Sigmoid colon (tissue), 7 donors: Measurements from ENCODE around the gene GLP1R. TPM values are rescaled to one million over a fixed set of nuclear protein-coding genes. Genes with fewer than 3 reads are reported as not detected.
A peak's percentile ranks its signal among the peaks of the same experiment; 100 is the strongest.

Experiments
- DNase-seq: peaks from one replicate; pipeline ENCODE4 v3.0.0-alpha.2; 2019
- H3K27ac ChIP-seq, 4 donors: fragments of 200-600 bp; sonication (generic); one replicate each; pipeline ENCODE4 v1.5.1; 2016 to 2019; ENCODE audit warnings: mild to moderate bottlenecking in 1 of 4
- H3K27me3 ChIP-seq, 3 donors: fragments of 200-600 bp; sonication (generic); one replicate each; pipeline ENCODE4 v1.5.1; 2019; ENCODE audit warnings: mild to moderate bottlenecking in 1 of 3
- H3K36me3 ChIP-seq, 4 donors: fragments of 200-600 bp; sonication (generic); one replicate each; pipeline ENCODE4 v1.5.1; 2016 to 2019
- H3K4me1 ChIP-seq, 4 donors: fragments of 200-600 bp; sonication (generic); one replicate each; pipeline ENCODE4 v1.5.1; 2017 to 2019
- H3K4me3 ChIP-seq, 4 donors: fragments of 200-600 bp; sonication (generic); one replicate each; pipeline ENCODE4 v1.5.1; 2017 to 2019; ENCODE audit warnings: mild to moderate bottlenecking in 2 of 4, moderate library complexity in 1 of 4
- H3K9me3 ChIP-seq, 4 donors: fragments of 200-600 bp in 3 of 4; sonication (generic) in 3 of 4; one replicate each; pipeline versions ENCODE4 v1.5.1 to v1.6.1; 2013 to 2019
- EP300 ChIP-seq, 4 donors: sonication (generic); formaldehyde crosslinking; IDR thresholded peaks; one replicate each; pipeline ENCODE4 v1.6.1; 2017; ENCODE audit warnings: antibody characterized with exemption in 4 of 4
- POLR2A ChIP-seq, 2 donors: fragments of 450-650 bp; IDR thresholded peaks; one replicate each; pipeline ENCODE4 v1.6.1; 2016; ENCODE audit warnings: antibody characterized with exemption in 2 of 2, mild to moderate bottlenecking in 2 of 2, moderate library complexity in 2 of 2
- POLR2AphosphoS5 ChIP-seq, 4 donors: sonication (generic); formaldehyde crosslinking; IDR thresholded peaks; one replicate each; pipeline ENCODE4 v1.6.1; 2017; ENCODE audit warnings: antibody characterized with exemption in 4 of 4
- WGBS, 2 donors: extraction: QIAGEN DNeasy Blood & Tissue Kit; methylation state at CpG; one replicate each; pipeline ENCODE4 v1.1.7; 2013; 5-methylcytosine and 5-hydroxymethylcytosine counted together
- intact Hi-C: fragments of 100-400 bp; cut with DNase I; formaldehyde crosslinking; loops from one replicate; pipeline ENCODE4 v1.15.1; 2023
- polyA plus RNA-seq, 3 donors: library from polyadenylated mRNA; stranded (reverse); fragments of 200-250 nt; gene quantifications; one replicate each; pipeline ENCODE4 v1.2.3, GENCODE V29; 2013
- total RNA-seq, 4 donors: library from RNA; depleted of rRNA; stranded (reverse); fragments of >200 nt; gene quantifications; one replicate each; pipeline ENCODE4 v1.1.0, GENCODE V29; 2016
- TF ChIP-seq, protein P1 (sequence below), 4 experiments: fragments of 450-650 bp in 3 of 4; fragments of 200-600 bp in 1 of 4; IDR thresholded peaks; one replicate each; pipeline ENCODE4 v1.5.1; 2016 to 2019; ENCODE audit warnings: antibody characterized with exemption in 4 of 4, mild to moderate bottlenecking in 3 of 4, moderate library complexity in 2 of 4
- donor health status: healthy with polysubstance abuse.
- donor health status: Bipolar disorder and iron deficiency.
- donor health status: healthy.

GLP1R gene
- total and polyA plus RNA-seq, 7 donors = 0.06 to 0.14 TPM; not detected in 5

DNA sequence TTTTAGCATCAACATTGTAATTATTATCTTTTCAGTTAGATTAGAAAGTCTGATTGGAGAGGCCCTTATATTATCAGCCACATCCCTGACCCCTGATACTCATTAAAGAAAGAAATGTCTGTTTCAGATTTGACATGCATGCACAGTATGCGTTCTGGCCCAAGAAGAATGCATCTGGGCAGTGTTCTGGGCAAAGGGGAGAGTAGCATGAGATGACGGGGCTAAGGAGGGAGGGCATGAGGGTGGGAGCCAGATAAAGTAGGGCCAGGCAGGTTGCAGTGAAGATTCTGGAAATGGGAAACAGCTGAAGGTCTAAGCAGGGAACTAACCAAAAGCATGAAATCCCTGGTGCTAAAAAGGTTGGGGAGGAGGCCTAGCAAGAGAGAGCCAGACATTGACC, 59.1 kb downstream of the GLP1R start:
- Histone ChIP-seq H3K9me3 (no peaks in the 10 kb centered on the region), H3K4me1 (no peaks in the 10 kb centered on the region), H3K4me3 (no peak overlapping the region), H3K27me3 (no peaks in the 10 kb centered on the region), H3K36me3 (peaks cover 0 to 43% (median 16%) of the 10 kb centered on the region in 4 donors), H3K27ac (no peak overlapping the region)
- WGBS, 2 donors = 41 to 43% methylated on average over 2 of the region's 2 CpGs
- TF ChIP-seq, protein P1, sequence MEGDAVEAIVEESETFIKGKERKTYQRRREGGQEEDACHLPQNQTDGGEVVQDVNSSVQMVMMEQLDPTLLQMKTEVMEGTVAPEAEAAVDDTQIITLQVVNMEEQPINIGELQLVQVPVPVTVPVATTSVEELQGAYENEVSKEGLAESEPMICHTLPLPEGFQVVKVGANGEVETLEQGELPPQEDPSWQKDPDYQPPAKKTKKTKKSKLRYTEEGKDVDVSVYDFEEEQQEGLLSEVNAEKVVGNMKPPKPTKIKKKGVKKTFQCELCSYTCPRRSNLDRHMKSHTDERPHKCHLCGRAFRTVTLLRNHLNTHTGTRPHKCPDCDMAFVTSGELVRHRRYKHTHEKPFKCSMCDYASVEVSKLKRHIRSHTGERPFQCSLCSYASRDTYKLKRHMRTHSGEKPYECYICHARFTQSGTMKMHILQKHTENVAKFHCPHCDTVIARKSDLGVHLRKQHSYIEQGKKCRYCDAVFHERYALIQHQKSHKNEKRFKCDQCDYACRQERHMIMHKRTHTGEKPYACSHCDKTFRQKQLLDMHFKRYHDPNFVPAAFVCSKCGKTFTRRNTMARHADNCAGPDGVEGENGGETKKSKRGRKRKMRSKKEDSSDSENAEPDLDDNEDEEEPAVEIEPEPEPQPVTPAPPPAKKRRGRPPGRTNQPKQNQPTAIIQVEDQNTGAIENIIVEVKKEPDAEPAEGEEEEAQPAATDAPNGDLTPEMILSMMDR (IDR thresholded peaks at IDR 0.05) = no peak
- TF ChIP-seq POLR2AphosphoS5 (IDR thresholded peaks at IDR 0.05) (no peak), POLR2A (IDR thresholded peaks at IDR 0.05) (no peak), EP300 (IDR thresholded peaks at IDR 0.05) (no peak)
- no peak for DNase-seq
- intact Hi-C loops = no loop called here

GRCh38 chr6:39108041-39108839, 59.7 kb downstream of the GLP1R start:
- Histone ChIP-seq H3K36me3 (peaks cover 0 to 40% (median 16%) of the 10 kb centered on the region in 4 donors), H3K27ac (no peak overlapping the region), H3K9me3 (no peaks in the 10 kb centered on the region), H3K4me3 (no peak overlapping the region), H3K4me1 (peaks cover 0 to under 1% (median 0%) of the 10 kb centered on the region in 4 donors), H3K27me3 (no peaks in the 10 kb centered on the region)
- DNase-seq = no peak
- TF ChIP-seq EP300 (IDR thresholded peaks at IDR 0.05) = no peak
- TF ChIP-seq, protein P1 (IDR thresholded peaks at IDR 0.05) = no peak
- no peak for TF ChIP-seq POLR2A (IDR thresholded peaks at IDR 0.05)
- WGBS, 2 donors = 36 to 74% methylated on average over 7 of the region's 7 CpGs
- intact Hi-C loops = no loop called here

GRCh38 chr6:39111280-39111679, 62.7 kb downstream of the GLP1R start:
- Histone ChIP-seq H3K27ac (no peak overlapping the region), H3K27me3 (no peaks in the 10 kb centered on the region), H3K4me1 (peaks cover 0 to 17% (median 15%) of the 10 kb centered on the region in 4 donors), H3K4me3 (no peak overlapping the region), H3K36me3 (peaks cover 0 to 19% (median 12%) of the 10 kb centered on the region in 4 donors), H3K9me3 (no peaks in the 10 kb centered on the region)
- DNase-seq = no peak
- WGBS, 2 donors = 69 to 72% methylated on average over 5 of the region's 5 CpGs
- TF ChIP-seq, protein P1 (IDR thresholded peaks at IDR 0.05) = no peak
- no peak for TF ChIP-seq POLR2A (IDR thresholded peaks at IDR 0.05)
- no peak for TF ChIP-seq POLR2AphosphoS5 (IDR thresholded peaks at IDR 0.05)
- TF ChIP-seq EP300 (IDR thresholded peaks at IDR 0.05) = no peak
- intact Hi-C loops = loop anchor here (10.0 kb wide), 2 partner anchors 614 to 1964 kb away; partner anchors contain the start of genes KIF6, NFYA and OARD1

GRCh38 chr6:39113788-39114187, 65.2 kb downstream of the GLP1R start:
- Histone ChIP-seq H3K9me3 (no peaks in the 10 kb centered on the region), H3K27me3 (no peaks in the 10 kb centered on the region), H3K27ac (peak overlapping the region in 1 of 4 donors; percentile 94), H3K36me3 (peaks cover 0 to 18% (median 12%) of the 10 kb centered on the region in 4 donors), H3K4me1 (peaks cover 0 to 17% (median 15%) of the 10 kb centered on the region in 4 donors), H3K4me3 (peak overlapping the region; percentile 59 to 78 (median 76))
- TF ChIP-seq, protein P1 (IDR thresholded peaks at IDR 0.05) = no peak
- WGBS, 2 donors = 31 to 74% methylated on average over 1 of the region's 1 CpG
- no peak for DNase-seq
- intact Hi-C loops = loop anchor here (10.0 kb wide), 2 partner anchors 611 to 1961 kb away; partner anchors contain the start of genes KIF6, NFYA and OARD1
